GM23338 (cell line): Measurements from ENCODE around the gene MYCBPAP.

Source experiments
- CREB1 ChIP-seq: fragments of 250-450 bp; sonication (Bioruptor Pico); IDR thresholded peaks from 2 replicates; pipeline ENCODE4 v1.5.0; 2020; ENCODE audit warnings: low read depth, mild to moderate bottlenecking, moderate library complexity
- EZH2 ChIP-seq: fragments of 200-600 bp; sonication (generic); IDR thresholded peaks from one replicate; pipeline ENCODE4 v1.8.0; 2017; ENCODE audit warnings: antibody characterized with exemption, mild to moderate bottlenecking, low read depth; ENCODE audit not compliant: unreplicated experiment
- POLR2AphosphoS5 ChIP-seq: IDR thresholded peaks from 2 replicates; pipeline ENCODE4 v1.6.1; 2016; ENCODE audit warnings: antibody characterized with exemption, low read depth
- REST ChIP-seq: IDR thresholded peaks from one replicate; pipeline ENCODE4 v1.6.1; 2018; ENCODE audit warnings: antibody characterized with exemption; ENCODE audit not compliant: unreplicated experiment
- ZNF331 ChIP-seq: fragments of 250-450 bp; sonication (Bioruptor Pico); IDR thresholded peaks from 2 replicates; pipeline ENCODE4 v1.5.0; 2020; ENCODE audit warnings: low read depth, mild to moderate bottlenecking, moderate library complexity
- TF ChIP-seq, protein P1 (sequence below), 2 experiments: fragments of 200-600 bp in 1 of 2; sonication (generic) in 1 of 2; conservative IDR thresholded peaks; 2 replicates each; pipeline versions ENCODE4 v1.5.1 to v1.6.1; 2016 to 2017; ENCODE audit warnings: antibody characterized with exemption in 2 of 2, low read depth in 2 of 2, mild to moderate bottlenecking in 2 of 2, moderate library complexity in 1 of 2

- TF ChIP-seq EZH2 (no peak), ZNF331 (CRISPR knock-in tag) (no peak), CREB1 (CRISPR knock-in tag) (no peak), POLR2AphosphoS5 (no peak), REST (no peak)
- TF ChIP-seq, protein P1, sequence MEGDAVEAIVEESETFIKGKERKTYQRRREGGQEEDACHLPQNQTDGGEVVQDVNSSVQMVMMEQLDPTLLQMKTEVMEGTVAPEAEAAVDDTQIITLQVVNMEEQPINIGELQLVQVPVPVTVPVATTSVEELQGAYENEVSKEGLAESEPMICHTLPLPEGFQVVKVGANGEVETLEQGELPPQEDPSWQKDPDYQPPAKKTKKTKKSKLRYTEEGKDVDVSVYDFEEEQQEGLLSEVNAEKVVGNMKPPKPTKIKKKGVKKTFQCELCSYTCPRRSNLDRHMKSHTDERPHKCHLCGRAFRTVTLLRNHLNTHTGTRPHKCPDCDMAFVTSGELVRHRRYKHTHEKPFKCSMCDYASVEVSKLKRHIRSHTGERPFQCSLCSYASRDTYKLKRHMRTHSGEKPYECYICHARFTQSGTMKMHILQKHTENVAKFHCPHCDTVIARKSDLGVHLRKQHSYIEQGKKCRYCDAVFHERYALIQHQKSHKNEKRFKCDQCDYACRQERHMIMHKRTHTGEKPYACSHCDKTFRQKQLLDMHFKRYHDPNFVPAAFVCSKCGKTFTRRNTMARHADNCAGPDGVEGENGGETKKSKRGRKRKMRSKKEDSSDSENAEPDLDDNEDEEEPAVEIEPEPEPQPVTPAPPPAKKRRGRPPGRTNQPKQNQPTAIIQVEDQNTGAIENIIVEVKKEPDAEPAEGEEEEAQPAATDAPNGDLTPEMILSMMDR (conservative IDR thresholded peaks at IDR 0.05; ENCODE audit: low read depth in 2 of 2): no peak
These were observed 578 bp downstream of the MYCBPAP start for GRCh38 chr17:50508573-50509460.
